Renal cortex interstitium (tissue), 15 donors: ENCODE data around the gene EFEMP1. TPM values are rescaled to one million over a fixed set of nuclear protein-coding genes. Genes with fewer than 3 reads are reported as not detected.

Experiments
- DNase-seq, 11 donors: peaks; one replicate each; pipeline ENCODE4 v3.0.0-alpha.2; 2013; ENCODE audit warnings: low read depth in 9 of 11, low spot score in 4 of 11; ENCODE audit errors: extremely low read depth in 1 of 11
- long read RNA-seq, 16 experiments: transcript quantifications; one replicate each; lab custom pipeline, GENCODE V29; 2026
- polyA plus RNA-seq, 3 donors: library from polyadenylated mRNA; unstranded; fragments of 120-200 nt; gene quantifications; one replicate each; pipeline ENCODE4 v1.2.1, GENCODE V29; 2013; ENCODE audit not compliant: insufficient read length in 3 of 3

Gene EFEMP1, protein sequence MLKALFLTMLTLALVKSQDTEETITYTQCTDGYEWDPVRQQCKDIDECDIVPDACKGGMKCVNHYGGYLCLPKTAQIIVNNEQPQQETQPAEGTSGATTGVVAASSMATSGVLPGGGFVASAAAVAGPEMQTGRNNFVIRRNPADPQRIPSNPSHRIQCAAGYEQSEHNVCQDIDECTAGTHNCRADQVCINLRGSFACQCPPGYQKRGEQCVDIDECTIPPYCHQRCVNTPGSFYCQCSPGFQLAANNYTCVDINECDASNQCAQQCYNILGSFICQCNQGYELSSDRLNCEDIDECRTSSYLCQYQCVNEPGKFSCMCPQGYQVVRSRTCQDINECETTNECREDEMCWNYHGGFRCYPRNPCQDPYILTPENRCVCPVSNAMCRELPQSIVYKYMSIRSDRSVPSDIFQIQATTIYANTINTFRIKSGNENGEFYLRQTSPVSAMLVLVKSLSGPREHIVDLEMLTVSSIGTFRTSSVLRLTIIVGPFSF
- polyA plus RNA-seq, result 100 to 1,000 TPM in 1 of 3 donors, 10 to 100 TPM in 2; 94.1 to 104 (median 97.8) TPM
- long read RNA-seq, donor 1, transcript EFEMP1-202 (11 exons, 3,024 nt), result major isoform, 7 of 19 reads
- long read RNA-seq, donor 1, partial matches to known transcripts, result 10 of 19 reads
- long read RNA-seq, donor 1, other reads (novel, unspliced or antisense), result 0 of 19 reads
- long read RNA-seq, donor 2, partial matches to known transcripts, result 17 of 23 reads
- long read RNA-seq, donor 2, other reads (novel, unspliced or antisense), result 0 of 23 reads
- long read RNA-seq, donor 3, transcript EFEMP1-201 (12 exons, 1,820 nt), result minor isoform, 7 of 29 reads
- long read RNA-seq, donor 3, transcript EFEMP1-202 (11 exons, 3,024 nt), result major isoform, 10 of 29 reads
- long read RNA-seq, donor 3, partial matches to known transcripts, result 11 of 29 reads
- long read RNA-seq, donor 3, other reads (novel, unspliced or antisense), result 0 of 29 reads
- long read RNA-seq, donor 4, transcript EFEMP1-202 (11 exons, 3,024 nt), result major isoform, 14 of 18 reads
- long read RNA-seq, donor 4, partial matches to known transcripts, result 0 of 18 reads
- long read RNA-seq, donor 4, other reads (novel, unspliced or antisense), result 0 of 18 reads
- long read RNA-seq, donor 5, result 0 reads
- long read RNA-seq, donor 6, partial matches to known transcripts, result 20 of 26 reads
- long read RNA-seq, donor 6, other reads (novel, unspliced or antisense), result 0 of 26 reads
- long read RNA-seq, donor 7, transcript EFEMP1-202 (11 exons, 3,024 nt), result major isoform, 12 of 43 reads
- long read RNA-seq, donor 7, transcript EFEMP1-201 (12 exons, 1,820 nt), result minor isoform, 5 of 43 reads
- long read RNA-seq, donor 7, partial matches to known transcripts, result 25 of 43 reads
- long read RNA-seq, donor 7, other reads (novel, unspliced or antisense), result 0 of 43 reads
- long read RNA-seq, donor 8, transcript EFEMP1-202 (11 exons, 3,024 nt), result major isoform, 16 of 42 reads
- long read RNA-seq, donor 8, transcript EFEMP1-201 (12 exons, 1,820 nt), result minor isoform, 6 of 42 reads
- long read RNA-seq, donor 8, partial matches to known transcripts, result 17 of 42 reads
- long read RNA-seq, donor 8, other reads (novel, unspliced or antisense), result 0 of 42 reads
- long read RNA-seq, donor 9, transcript EFEMP1-201 (12 exons, 1,820 nt), result major isoform, 5 of 10 reads
- long read RNA-seq, donor 9, partial matches to known transcripts, result 0 of 10 reads
- long read RNA-seq, donor 9, other reads (novel, unspliced or antisense), result 0 of 10 reads
- long read RNA-seq, donor 10, transcript EFEMP1-202 (11 exons, 3,024 nt), result major isoform, 16 of 25 reads
- long read RNA-seq, donor 10, partial matches to known transcripts, result 6 of 25 reads
- long read RNA-seq, donor 10, other reads (novel, unspliced or antisense), result 0 of 25 reads
- long read RNA-seq, donor 11, transcript EFEMP1-201 (12 exons, 1,820 nt), result major isoform, 8 of 15 reads
- long read RNA-seq, donor 11, transcript EFEMP1-202 (11 exons, 3,024 nt), result minor isoform, 7 of 15 reads
- long read RNA-seq, donor 11, partial matches to known transcripts, result 0 of 15 reads
- long read RNA-seq, donor 11, other reads (novel, unspliced or antisense), result 0 of 15 reads
- long read RNA-seq, donor 12, transcript EFEMP1-202 (11 exons, 3,024 nt), result major isoform, 8 of 12 reads
- long read RNA-seq, donor 12, partial matches to known transcripts, result 0 of 12 reads
- long read RNA-seq, donor 12, other reads (novel, unspliced or antisense), result 0 of 12 reads
- long read RNA-seq, donor 13, transcript EFEMP1-202 (11 exons, 3,024 nt), result major isoform, 9 of 60 reads
- long read RNA-seq, donor 13, transcript EFEMP1-201 (12 exons, 1,820 nt), result minor isoform, 6 of 60 reads
- long read RNA-seq, donor 13, partial matches to known transcripts, result 45 of 60 reads
- long read RNA-seq, donor 13, other reads (novel, unspliced or antisense), result 0 of 60 reads
- long read RNA-seq, donor 14, transcript EFEMP1-202 (11 exons, 3,024 nt), result major isoform, 15 of 21 reads
- long read RNA-seq, donor 14, transcript EFEMP1-201 (12 exons, 1,820 nt), result minor isoform, 5 of 21 reads
- long read RNA-seq, donor 14, partial matches to known transcripts, result 0 of 21 reads
- long read RNA-seq, donor 14, other reads (novel, unspliced or antisense), result 0 of 21 reads
- long read RNA-seq, donor 15, transcript EFEMP1-202 (11 exons, 3,024 nt), result major isoform, 7 of 10 reads
- long read RNA-seq, donor 15, partial matches to known transcripts, result 0 of 10 reads
- long read RNA-seq, donor 15, other reads (novel, unspliced or antisense), result 0 of 10 reads
- long read RNA-seq, donor 16, transcript EFEMP1-202 (11 exons, 3,024 nt), result major isoform, 22 of 42 reads
- long read RNA-seq, donor 16, transcript EFEMP1-201 (12 exons, 1,820 nt), result minor isoform, 12 of 42 reads
- long read RNA-seq, donor 16, partial matches to known transcripts, result 7 of 42 reads
- long read RNA-seq, donor 16, other reads (novel, unspliced or antisense), result 0 of 42 reads

GRCh38 chr2:55923091-55923981, at the start of gene EFEMP1:
TSS of gene EFEMP1 (minus strand) at chr2:55923782. CDS start at chr2:55922440, 1,342 bp downstream.
- DNase-seq, result peak in 9 of 11 donors; percentile 56 to 79 (median 65)

DNA sequence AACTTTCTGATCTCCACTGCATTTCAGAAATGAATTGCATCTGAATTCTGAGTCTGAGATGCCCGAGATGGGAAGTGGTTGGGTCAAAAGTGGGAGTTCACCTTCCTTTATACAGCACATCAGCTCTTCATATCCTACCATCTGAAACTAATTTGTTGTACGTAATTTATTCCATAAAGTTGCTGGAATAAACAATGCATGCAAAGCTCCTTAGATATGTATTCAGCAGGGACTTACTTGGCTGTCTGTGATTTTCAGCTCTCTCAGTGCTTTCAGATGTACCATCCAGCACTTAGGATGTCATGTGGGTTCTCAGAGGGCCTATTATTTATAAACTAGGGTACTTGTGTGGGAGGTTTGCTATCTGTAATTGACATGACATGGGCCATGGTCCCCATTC, 46.9 kb upstream of the EFEMP1 start:
- no peak for DNase-seq

- DNase-seq, result no peak
Observed at GRCh38 chr2:55968941-55969340, 45.4 kb upstream of the EFEMP1 start.

GRCh38 chr2:55966401-55967118, 43.0 kb upstream of the EFEMP1 start:
- DNase-seq, result peak in 1 of 11 donors; percentile 12

GRCh38 chr2:55965966-55966365, 42.4 kb upstream of the EFEMP1 start:
- no peak for DNase-seq

GRCh38 chr2:55965276-55965675, 41.7 kb upstream of the EFEMP1 start:
- DNase-seq, result no peak

- DNase-seq, result no peak
Observed at GRCh38 chr2:55962915-55963314, 39.3 kb upstream of the EFEMP1 start.

DNA sequence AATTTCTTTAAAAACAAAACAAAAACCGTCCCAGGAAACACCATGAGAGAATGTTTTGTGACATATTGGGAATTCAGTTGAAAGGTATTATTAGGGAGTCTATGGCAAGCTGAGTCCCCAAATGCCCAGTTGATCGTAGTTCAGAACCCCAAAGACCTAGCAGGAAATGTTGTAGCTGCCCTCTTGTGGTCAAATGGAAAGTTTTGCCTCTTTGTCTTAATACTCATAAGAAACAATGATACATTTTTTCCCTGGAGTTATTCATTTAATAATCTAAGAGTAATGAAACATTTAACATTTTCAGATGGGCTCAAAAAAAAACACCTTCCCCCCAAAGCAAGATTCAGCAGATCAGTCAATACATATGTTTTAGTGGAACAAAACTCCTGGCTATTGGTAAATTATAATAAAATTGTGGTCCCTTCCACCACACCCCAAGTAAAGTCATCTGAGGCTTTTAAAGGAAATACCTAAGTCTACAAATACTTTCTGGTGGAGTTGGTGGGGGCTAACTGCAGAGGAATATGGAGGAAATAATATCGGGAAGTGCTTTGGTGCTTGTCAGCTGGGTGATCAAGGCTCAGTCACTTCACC, 37.8 kb upstream of the EFEMP1 start:
- peak in 3 of 11 donors; percentile 20 to 37 (median 22) for DNase-seq

DNA sequence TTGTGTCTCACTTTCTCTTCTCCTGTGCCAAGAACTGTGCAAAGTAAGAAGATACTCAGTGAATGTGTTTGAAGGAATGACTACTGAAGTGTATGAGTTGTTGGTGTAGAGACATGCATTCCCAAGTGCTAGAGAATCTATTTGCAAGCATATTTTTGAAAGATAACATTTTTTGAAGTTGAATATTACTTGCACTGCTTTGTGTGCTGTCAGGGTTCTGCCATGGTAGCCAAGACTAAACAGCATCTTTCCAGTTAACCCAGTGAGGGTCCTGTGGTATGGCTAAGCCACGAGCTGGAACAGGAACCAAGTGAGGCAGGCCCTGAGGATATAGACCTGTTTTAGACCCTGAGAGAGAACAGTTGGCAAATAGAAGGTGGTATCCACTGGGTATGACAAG, 35.2 kb upstream of the EFEMP1 start:
- DNase-seq, result no peak

DNA sequence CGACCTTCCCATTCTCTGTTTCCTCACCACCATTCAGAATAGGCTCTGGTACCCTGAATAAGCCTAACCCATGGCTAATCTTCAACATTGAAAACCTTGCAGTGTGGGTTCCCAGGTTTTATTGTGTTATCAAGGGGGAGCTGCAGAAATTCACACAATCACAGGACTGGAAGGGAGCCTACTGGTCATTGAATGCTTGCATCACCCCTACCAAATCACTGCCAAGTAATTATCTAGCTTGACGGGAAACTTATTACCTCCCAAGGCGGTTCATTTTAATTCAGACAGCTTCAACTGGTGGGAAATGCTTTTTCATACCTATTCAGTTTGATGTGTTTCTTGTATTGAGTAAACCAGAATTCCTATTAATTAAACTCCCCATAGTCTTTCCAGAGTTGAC, 33.6 kb upstream of the EFEMP1 start:
- DNase-seq, result no peak

DNA sequence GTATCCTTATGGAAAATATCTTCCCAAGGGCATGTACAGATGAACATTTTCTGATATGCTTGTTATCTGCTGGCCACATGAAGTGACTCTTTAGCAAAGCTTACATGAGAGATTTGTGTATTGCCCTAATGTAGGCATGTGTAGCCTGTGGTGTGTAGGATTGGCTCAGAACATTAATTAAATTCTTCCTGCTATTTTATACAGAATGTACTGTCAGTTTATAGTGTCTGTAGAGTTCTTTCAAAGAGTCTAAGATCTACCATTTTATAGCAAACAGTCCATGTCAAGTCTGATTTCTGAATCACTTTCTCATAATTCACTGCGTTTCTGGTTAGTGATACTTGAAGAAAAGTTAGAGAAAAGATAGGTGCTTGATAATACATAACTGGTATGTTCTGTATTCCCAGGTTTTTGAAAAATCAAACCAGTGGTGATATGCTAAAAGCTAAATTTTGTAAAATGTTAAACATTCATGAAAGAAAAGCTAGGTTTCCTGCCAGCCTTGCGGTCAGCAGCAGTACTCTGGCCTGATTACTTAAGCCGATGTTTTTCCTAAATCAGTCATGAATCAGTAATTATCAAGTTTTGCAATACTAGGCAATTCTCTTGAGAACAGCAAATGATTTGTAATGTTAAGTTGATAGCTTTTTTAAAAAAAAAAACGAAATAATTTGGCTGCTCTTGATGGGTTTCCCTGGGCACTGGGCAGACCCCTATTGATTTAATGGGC, 30.9 kb upstream of the EFEMP1 start:
- DNase-seq, result no peak

GRCh38 chr2:55952415-55952814, 28.8 kb upstream of the EFEMP1 start:
- no peak for DNase-seq

GRCh38 chr2:55951533-55951932, 28.0 kb upstream of the EFEMP1 start:
- no peak for DNase-seq
